ENCODE measurements around the gene SETBP1. TPM values are rescaled to one million over a fixed set of nuclear protein-coding genes. Genes with fewer than 3 reads are reported as not detected.

SETBP1 gene
- total and polyA plus RNA-seq, 2 of the 4 experiments (the other 2 are of a cell fraction) = 0.19 to 0.36 TPM

- Histone ChIP-seq H2BK5ac (ENCODE audit: low read depth, low read length, poor library complexity, severe bottlenecking) (no peak overlapping the region), H3K14ac (replicated peaks; ENCODE audit: low read depth, low read length) (no peak overlapping the region), H3K4ac (ENCODE audit: low read depth, low read length) (no peak overlapping the region), H3K18ac (ENCODE audit: low read depth, low read length) (no peak overlapping the region), H3K27me3 (ENCODE audit: control insufficient read depth, insufficient read depth, low read length) (no peaks in the 10 kb centered on the region), H3K79me1 (ENCODE audit: low read depth in 1 of 2, low read length in 2 of 2) (no peaks in the 10 kb centered on the region), H3K9me3 (ENCODE audit: control insufficient read depth, insufficient read depth, low read length) (no peaks in the 10 kb centered on the region), H2BK20ac (ENCODE audit: low read depth, low read length) (no peak overlapping the region), H3K9me1 (ENCODE audit: insufficient read depth, low read length) (no peaks in the 10 kb centered on the region), H3K27ac (ENCODE audit: insufficient read depth, low read length) (no peak overlapping the region), H2AFZ (replicated peaks; ENCODE audit: low read length, poor library complexity) (no peak overlapping the region), H3K56ac (ENCODE audit: extremely low read depth, insufficient read depth, low read length) (no peak overlapping the region), H2BK15ac (ENCODE audit: low read depth, low read length) (no peak overlapping the region), H4K91ac (ENCODE audit: insufficient read depth, low read depth, low read length) (no peak overlapping the region), H4K5ac (ENCODE audit: low read depth, low read length) (no peak overlapping the region), H4K8ac (ENCODE audit: low read depth in 2 of 2, low read length in 2 of 2) (no peak overlapping the region), H3K23ac (ENCODE audit: low read depth, low read length) (no peak overlapping the region), H3K9ac (ENCODE audit: low read depth, low read length) (no peak overlapping the region), H2AK9ac (replicated peaks; ENCODE audit: low read depth, low read length, poor library complexity) (no peak overlapping the region), H3K4me1 (ENCODE audit: control insufficient read depth, insufficient read depth, low read length) (no peaks in the 10 kb centered on the region), H3K4me2 (ENCODE audit: low read depth, low read length) (no peak overlapping the region), H3K4me3 (ENCODE audit: insufficient read depth, low read depth, low read length) (no peak overlapping the region), H4K20me1 (ENCODE audit: insufficient read depth, low read length) (no peaks in the 10 kb centered on the region), H2AK5ac (ENCODE audit: low read depth, low read length) (no peak overlapping the region), H2BK120ac (ENCODE audit: low read depth, low read length) (no peak overlapping the region), H3K36me3 (ENCODE audit: control insufficient read depth, insufficient read depth, low read length) (no peaks in the 10 kb centered on the region)
- WGBS, 2 experiments (ENCODE audit: extremely low coverage in 2 of 2, insufficient read length in 1 of 2) = no CpG with 5 or more reads among the region's 4 CpGs
- DNase-seq (no peak), ATAC-seq (ENCODE audit: low read depth) (no peak)
- BruUV-seq (replicated peaks) = no TSS peak
- dilution Hi-C loops (cut with HindIII; ENCODE audit: low sequenced_read_pairs, unreplicated experiment) = no loop called here
- ChIA-PET POLR2A (ENCODE audit: unreplicated experiment) (no interaction called here), CTCF (no interaction called here)
- intact Hi-C loops (cut with micrococcal nuclease) = no loop called here
- no peak for TF ChIP-seq MAZ (IDR thresholded peaks at IDR 0.05; ENCODE audit: borderline replicate concordance, low read depth, low read length)
- no peak for TF ChIP-seq NFE2L2 (IDR thresholded peaks at IDR 0.05; ENCODE audit: low read depth, low read length)
- TF ChIP-seq USF2 (IDR thresholded peaks at IDR 0.05; ENCODE audit: low read depth, low read length) = no peak
- no peak for TF ChIP-seq BHLHE40 (IDR thresholded peaks at IDR 0.05; ENCODE audit: low read depth, low read length)
- no peak for TF ChIP-seq CEBPB (IDR thresholded peaks at IDR 0.05; ENCODE audit: low read depth, low read length)
- no peak for TF ChIP-seq RCOR1 (IDR thresholded peaks at IDR 0.05; ENCODE audit: insufficient replicate concordance, low read length)
- TF ChIP-seq MXI1 (IDR thresholded peaks at IDR 0.05; ENCODE audit: borderline replicate concordance, low read depth, low read length) = no peak
- no peak for TF ChIP-seq POLR2A (IDR thresholded peaks at IDR 0.05; ENCODE audit: low read depth, low read length)
- TF ChIP-seq FOS (IDR thresholded peaks at IDR 0.05; ENCODE audit: low read depth, low read length) = no peak
- TF ChIP-seq ELK1 (IDR thresholded peaks at IDR 0.05; ENCODE audit: borderline replicate concordance, low read depth, low read length) = no peak
- in situ Hi-C loops (cut with MboI; ENCODE audit: low sequenced_read_pairs) = no loop called here
These were observed 230.6 kb downstream of the SETBP1 start for GRCh38 chr18:44911260-44911659.

All from IMR-90 (cell line).